GM21619 (cell line): Measurements from ENCODE around the gene CSNK1G2.
A peak's percentile ranks its signal among the peaks of the same experiment; 100 is the strongest.

Experiments
- ATAC-seq: cut with Tn5 transposase; IDR thresholded peaks from one replicate; pipeline ENCODE4 v1.9.1; 2021; ENCODE audit not compliant: unreplicated experiment

Gene CSNK1G2

GRCh38 chr19:1941146-1942077, at the start of gene CSNK1G2:
CSNK1G2 (plus strand) TSS chr19:1941172; CDS start chr19:1969773, 28,601 bp downstream.
- ATAC-seq: peak; percentile 39

- no peak for ATAC-seq
Measured at GRCh38 chr19:1893791-1894190, 47.2 kb upstream of the CSNK1G2 start.

GRCh38 chr19:1896508-1896907, 44.5 kb upstream of the CSNK1G2 start:
- no peak for ATAC-seq

- no peak for ATAC-seq
Measured at GRCh38 chr19:1901940-1902404, 39.0 kb upstream of the CSNK1G2 start.

- ATAC-seq: no peak
Measured at GRCh38 chr19:1902923-1903322, 38.0 kb upstream of the CSNK1G2 start.

GRCh38 chr19:1904860-1905109, 36.2 kb upstream of the CSNK1G2 start:
- ATAC-seq: no peak

- ATAC-seq: peak; percentile 73
Measured at GRCh38 chr19:1905110-1905862, 35.7 kb upstream of the CSNK1G2 start, which contains the start of the genes ADAT3 and SCAMP4. ADAT3 (plus strand) TSS chr19:1905399; CDS start chr19:1912048, 6,649 bp downstream. SCAMP4 (plus strand) TSS chr19:1905399; CDS start chr19:1915020, 9,621 bp downstream.

GRCh38 chr19:1905863-1906375, 35.1 kb upstream of the CSNK1G2 start:
- no peak for ATAC-seq

GRCh38 chr19:1906985-1907562, 33.9 kb upstream of the CSNK1G2 start:
- ATAC-seq: no peak

- no peak for ATAC-seq
Measured at GRCh38 chr19:1907563-1908363, 33.2 kb upstream of the CSNK1G2 start.

GRCh38 chr19:1908364-1908678, 32.7 kb upstream of the CSNK1G2 start:
- ATAC-seq: no peak

GRCh38 chr19:1909761-1910080, 31.3 kb upstream of the CSNK1G2 start:
- no peak for ATAC-seq

- ATAC-seq: no peak
Measured at GRCh38 chr19:1910177-1910576, 30.8 kb upstream of the CSNK1G2 start.

GRCh38 chr19:1911098-1911497, 29.9 kb upstream of the CSNK1G2 start:
- ATAC-seq: no peak

GRCh38 chr19:1911995-1912394, 29.0 kb upstream of the CSNK1G2 start:
- ATAC-seq: no peak

- no peak for ATAC-seq
Measured at GRCh38 chr19:1912760-1913505, 28.0 kb upstream of the CSNK1G2 start.

- ATAC-seq: no peak
Measured at GRCh38 chr19:1913781-1914577, 27.0 kb upstream of the CSNK1G2 start.

- no peak for ATAC-seq
Measured at GRCh38 chr19:1914826-1915341, 26.1 kb upstream of the CSNK1G2 start.

GRCh38 chr19:1917146-1917545, 23.8 kb upstream of the CSNK1G2 start:
- ATAC-seq: no peak
